NCI-H2081 (cell line): Measurements from ENCODE around the gene SP1.
"Not testable (repeated sequence)": the region's sequence is repeated elsewhere in the genome, so short reads cannot be mapped to it uniquely, and the experiment has no call there.

ENCODE experiments used
- DNase-seq, 2 experiments: peaks; one replicate each; lab custom pipeline; 2025; lab: John Stamatoyannopoulos, UW

Gene SP1

DNA sequence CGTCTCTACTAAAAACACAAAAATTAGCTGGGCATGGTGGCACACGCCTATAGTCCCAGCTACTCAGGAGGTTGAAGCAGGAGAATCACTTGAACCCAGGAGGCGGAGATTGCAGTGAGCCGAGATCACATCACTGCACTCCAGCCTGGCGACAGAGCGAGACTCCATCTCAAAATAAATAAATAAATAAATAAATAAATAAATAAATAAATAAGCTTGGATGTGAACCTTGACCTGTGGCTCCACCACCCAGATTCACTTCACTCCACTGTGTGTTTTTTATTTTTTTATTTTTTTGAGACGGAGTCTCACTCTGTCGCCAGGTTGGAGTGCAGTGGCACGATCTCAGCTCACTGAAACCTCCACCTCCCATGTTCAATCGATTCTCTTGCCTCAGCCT, 18.3 kb upstream of the SP1 start:
- not testable (repeated sequence) for DNase-seq

DNA sequence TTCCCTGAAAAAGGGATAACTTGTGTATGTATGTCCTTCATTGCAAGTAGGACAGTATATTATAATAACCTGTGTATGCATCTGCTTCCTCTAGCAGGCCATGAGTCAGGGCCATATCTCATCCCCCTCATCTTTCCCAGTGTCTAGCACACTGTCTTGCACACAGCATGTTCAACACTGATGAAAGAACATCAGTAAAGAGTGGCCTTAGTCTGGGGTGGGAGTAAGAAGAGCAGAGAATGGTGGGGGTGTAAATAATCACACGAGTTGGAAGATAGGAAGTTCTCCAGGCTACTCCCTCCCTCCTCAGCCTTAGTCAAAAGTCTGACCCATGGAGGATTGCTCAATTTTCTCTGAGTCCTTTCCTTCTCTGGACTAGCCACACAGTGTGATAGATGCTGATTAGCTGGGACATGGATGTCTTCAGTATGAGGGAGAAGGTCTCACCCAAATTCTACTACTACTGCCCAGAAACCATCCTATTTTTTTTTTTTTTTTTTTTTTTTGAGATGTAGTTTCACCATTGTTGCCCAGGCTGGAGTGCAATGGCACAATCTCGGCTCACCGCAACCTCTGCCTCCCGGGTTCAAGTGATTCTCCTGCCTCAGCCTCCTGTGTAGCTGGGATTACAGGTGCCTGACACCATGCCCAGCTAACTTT, 14.6 kb upstream of the SP1 start:
- DNase-seq, result no peak

DNA sequence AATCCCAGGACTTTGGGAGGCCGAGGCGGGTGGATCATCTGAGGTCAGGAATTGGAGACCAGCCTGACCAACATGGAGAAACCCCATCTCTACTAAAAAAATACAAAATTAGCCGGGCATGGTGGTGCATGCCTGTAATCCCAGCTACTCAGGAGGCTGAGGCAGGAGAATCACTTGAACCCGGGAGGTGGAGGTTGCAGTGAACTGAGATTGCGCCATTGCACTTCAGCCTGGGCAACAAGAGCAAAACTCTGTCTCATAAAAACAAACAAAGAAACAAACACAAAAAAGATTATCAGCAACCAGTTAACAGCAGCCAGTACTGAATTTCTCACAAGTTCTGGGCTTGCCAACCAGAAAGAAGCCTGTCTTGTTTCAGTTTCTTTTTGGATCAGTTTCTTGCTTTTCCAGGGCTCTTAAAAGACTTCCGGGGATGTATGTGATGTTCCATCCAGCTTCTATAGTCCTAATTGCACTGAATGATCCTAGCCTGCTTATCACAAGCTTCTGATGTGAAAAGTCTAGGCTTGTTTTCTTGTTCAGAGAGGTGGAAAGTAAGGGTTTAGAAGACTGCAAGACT, 6.3 kb upstream of the SP1 start:
- DNase-seq, result not testable (repeated sequence)

GRCh38 chr12:53374277-53374676, 5.7 kb upstream of the SP1 start:
- DNase-seq, result not testable (repeated sequence)

- DNase-seq, result no peak
These were observed 3.2 kb upstream of the SP1 start for GRCh38 chr12:53376747-53377146.

- no peak for DNase-seq
These were observed 1.8 kb upstream of the SP1 start for GRCh38 chr12:53378222-53378621.

DNA sequence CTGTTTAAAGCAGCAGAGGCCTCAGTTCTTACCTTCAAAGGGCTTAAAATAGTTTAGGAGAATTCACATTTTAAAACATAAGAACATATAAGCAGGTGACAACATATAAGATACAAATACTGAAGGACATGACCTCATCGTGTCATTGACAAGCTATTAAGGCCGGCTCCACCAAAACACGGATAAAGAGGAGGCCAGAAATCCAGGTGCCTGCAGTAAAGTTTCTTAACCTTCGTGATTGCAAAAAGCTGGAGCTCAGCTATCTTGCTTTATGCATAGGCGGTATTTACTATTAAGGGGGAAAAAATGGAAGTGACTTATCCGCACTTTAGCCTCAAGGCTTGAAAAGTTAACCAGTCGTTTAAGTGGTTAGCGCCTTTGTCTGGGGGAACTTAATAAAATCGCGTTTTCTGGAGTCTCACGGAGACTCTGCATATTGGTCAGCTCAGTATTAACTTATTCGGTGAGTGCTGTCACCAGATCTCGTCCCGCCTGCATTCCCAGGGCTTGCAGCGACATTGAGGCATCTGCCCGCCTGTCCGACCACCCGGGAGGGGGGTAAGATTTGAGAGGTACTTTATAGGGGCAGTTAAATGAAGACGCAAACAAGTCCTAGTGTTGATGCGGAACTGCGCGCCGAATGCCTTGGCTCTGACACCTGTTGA, 1.1 kb upstream of the SP1 start:
- peak in 1 of 2 experiments; percentile 23 for DNase-seq

DNA sequence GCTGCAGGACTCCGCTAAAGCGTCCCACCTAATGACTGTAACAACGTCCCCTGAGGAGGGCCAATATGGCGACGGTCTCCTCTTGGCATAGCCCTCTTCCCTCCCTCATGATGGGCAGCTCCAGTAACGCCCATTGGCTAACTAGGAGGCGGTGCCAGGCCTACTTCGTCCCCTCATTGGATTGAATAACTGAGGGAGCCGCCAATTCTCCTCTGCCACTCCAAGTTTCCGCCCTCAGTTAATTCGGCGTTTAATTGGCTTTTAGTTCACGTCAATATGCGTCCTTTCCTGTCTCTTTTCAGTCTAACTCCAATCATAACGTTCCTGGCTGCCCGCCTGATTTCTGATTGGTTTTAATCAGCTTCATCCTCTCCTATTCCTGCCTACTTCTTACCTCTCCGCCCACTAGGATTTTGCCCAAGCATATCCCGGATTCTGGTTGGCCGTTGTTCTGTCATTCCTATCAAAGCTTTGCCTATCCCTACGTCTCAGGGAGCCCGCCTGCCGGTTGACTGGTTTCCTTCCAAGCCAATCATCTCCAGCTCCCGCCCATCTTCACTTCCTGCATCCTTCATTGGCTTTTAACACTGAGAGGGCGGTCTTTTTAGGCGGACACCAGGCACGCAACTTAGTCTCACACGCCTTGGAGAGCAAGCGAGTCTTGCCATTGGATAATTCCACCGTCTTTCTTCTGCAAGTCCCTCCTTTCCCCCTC, 430 bp upstream of the SP1 start:
- DNase-seq, result peak; percentile 100

GRCh38 chr12:53380794-53381730, 1.1 kb downstream of the SP1 start:
- DNase-seq, result no peak

DNA sequence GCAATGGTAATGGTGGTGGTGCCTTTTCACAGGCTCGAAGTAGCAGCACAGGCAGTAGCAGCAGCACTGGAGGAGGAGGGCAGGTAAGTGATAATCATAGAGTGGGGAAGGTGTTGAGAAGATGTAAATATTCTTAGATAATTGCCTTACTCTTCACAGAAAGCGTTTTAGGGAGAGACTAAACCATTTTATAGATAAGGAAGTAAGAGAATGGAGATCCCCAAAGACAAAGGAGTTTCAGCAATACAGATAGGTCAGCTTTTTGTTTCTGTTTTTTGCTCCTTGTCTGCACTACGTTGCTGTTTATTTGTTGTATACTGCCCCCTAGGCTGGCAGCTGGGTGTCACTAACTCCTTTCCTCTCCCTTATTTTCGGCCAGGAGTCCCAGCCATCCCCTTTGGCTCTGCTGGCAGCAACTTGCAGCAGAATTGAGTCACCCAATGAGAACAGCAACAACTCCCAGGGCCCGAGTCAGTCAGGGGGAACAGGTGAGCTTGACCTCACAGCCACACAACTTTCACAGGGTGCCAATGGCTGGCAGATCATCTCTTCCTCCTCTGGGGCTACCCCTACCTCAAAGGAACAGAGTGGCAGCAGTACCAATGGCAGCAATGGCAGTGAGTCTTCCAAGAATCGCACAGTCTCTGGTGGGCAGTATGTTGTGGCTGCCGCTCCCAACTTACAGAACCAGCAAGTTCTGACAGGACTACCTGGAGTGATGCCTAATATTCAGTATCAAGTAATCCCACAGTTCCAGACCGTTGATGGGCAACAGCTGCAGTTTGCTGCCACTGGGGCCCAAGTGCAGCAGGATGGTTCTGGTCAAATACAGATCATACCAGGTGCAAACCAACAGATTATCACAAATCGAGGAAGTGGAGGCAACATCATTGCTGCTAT, 2.0 kb downstream of the SP1 start:
- DNase-seq, result peak in 1 of 2 experiments; percentile 13

DNA sequence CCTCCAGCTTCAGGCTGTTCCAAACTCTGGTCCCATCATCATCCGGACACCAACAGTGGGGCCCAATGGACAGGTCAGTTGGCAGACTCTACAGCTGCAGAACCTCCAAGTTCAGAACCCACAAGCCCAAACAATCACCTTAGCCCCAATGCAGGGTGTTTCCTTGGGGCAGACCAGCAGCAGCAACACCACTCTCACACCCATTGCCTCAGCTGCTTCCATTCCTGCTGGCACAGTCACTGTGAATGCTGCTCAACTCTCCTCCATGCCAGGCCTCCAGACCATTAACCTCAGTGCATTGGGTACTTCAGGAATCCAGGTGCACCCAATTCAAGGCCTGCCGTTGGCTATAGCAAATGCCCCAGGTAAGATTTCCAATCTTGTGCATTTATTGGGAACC, 3.3 kb downstream of the SP1 start:
- no peak for DNase-seq

- not testable (repeated sequence) for DNase-seq
These were observed 6.4 kb downstream of the SP1 start for GRCh38 chr12:53386381-53386780.

GRCh38 chr12:53388932-53389331, 9.0 kb downstream of the SP1 start:
- DNase-seq, result no peak

DNA sequence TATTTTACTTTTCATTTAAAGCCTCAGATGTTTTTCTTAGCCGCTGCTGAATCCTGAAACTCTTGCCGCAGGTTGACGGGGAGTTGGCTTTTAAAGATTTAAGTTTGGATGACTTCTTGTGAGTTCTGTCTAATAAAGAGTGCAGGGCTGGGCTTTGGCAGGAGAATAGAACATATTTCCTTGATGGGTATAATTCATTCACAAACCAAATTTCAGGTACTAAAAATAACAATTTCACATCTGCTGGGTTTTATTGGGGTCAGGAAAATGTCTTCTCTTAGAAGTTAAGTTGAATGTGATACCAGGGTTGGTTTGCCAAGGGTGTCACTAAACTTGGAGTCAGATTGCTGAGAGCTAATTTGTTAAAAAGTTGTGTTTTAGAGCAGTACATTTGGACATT, 9.7 kb downstream of the SP1 start:
- DNase-seq, result no peak

- DNase-seq, result no peak
These were observed 11.7 kb downstream of the SP1 start for GRCh38 chr12:53391724-53392123.

- no peak for DNase-seq
These were observed 19.9 kb downstream of the SP1 start for GRCh38 chr12:53399896-53400295.

GRCh38 chr12:53402351-53402750, 22.4 kb downstream of the SP1 start:
- DNase-seq, result not testable (repeated sequence)

GRCh38 chr12:53402871-53403270, 22.9 kb downstream of the SP1 start:
- DNase-seq, result no peak

DNA sequence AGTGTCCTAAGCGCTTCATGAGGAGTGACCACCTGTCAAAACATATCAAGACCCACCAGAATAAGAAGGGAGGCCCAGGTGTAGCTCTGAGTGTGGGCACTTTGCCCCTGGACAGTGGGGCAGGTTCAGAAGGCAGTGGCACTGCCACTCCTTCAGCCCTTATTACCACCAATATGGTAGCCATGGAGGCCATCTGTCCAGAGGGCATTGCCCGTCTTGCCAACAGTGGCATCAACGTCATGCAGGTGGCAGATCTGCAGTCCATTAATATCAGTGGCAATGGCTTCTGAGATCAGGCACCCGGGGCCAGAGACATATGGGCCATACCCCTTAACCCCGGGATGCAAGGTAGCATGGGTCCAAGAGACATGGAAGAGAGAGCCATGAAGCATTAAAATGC, 31.0 kb downstream of the SP1 start:
- DNase-seq, result no peak

GRCh38 chr12:53413485-53414204, 33.7 kb downstream of the SP1 start:
- no peak for DNase-seq
